ENCODE data around the gene SATB2.

DNA sequence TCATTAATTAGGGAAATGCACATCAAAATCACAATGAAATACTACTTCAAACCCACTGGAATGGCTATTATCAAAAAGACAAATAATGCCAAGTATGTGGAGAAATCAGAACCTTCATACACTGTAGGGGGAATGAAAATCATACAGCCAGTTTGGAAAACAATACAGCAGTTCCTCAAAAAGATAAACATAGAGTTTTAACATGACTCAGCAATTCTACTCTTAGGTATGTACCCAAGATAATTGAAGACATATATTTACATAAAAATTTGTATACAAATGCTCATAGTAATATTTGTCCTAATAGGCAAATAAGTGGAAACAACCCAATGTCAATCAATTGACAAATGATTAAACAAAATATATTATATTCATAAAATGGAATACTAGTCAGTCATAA, 45.4 kb upstream of the SATB2 start:
- TF ChIP-seq CTCF (conservative IDR thresholded peaks at IDR 0.05) (no peak), ZFX (IDR thresholded peaks at IDR 0.05) (no peak)

All from C4-2B (cell line).